Epithelial cell of esophagus (primary cell): ENCODE measurements around the gene SETBP1.

ENCODE experiments used
- DNase-seq: peaks from one replicate; pipeline ENCODE4 v3.0.0; 2010; ENCODE audit warnings: low read depth
- H3K4me3 ChIP-seq: 2 replicates; pipeline ENCODE4 v1.5.1; 2011; ENCODE audit warnings: mild to moderate bottlenecking, low read length, control low read depth
- CTCF ChIP-seq: IDR thresholded peaks from 2 replicates; pipeline ENCODE4 v1.5.1; 2011; ENCODE audit warnings: low read depth, mild to moderate bottlenecking, low read length, control low read depth, inconsistent platforms; ENCODE audit not compliant: insufficient read depth; ENCODE audit errors: missing control alignments

SETBP1 gene

GRCh38 chr18:44924785-44925499 lies 244.3 kb downstream of the SETBP1 start:
- TF ChIP-seq CTCF, result no peak
- H3K4me3 ChIP-seq, result no peak overlapping the region
- no peak for DNase-seq

- H3K4me3 ChIP-seq, result no peak overlapping the region
- no peak for TF ChIP-seq CTCF
- peak; percentile 75 for DNase-seq
Measured at GRCh38 chr18:44927127-44927849, 246.6 kb downstream of the SETBP1 start.

- no peak for DNase-seq
- TF ChIP-seq CTCF, result no peak
Measured at GRCh38 chr18:44934901-44935300, 254.2 kb downstream of the SETBP1 start.

GRCh38 chr18:44935455-44935854 lies 254.8 kb downstream of the SETBP1 start:
- no peak overlapping the region for H3K4me3 ChIP-seq
- no peak for DNase-seq
- no peak for TF ChIP-seq CTCF

More at GRCh38 chr18:44934901-44935300, 254.2 kb downstream of the SETBP1 start:
- H3K4me3 ChIP-seq, result no peak overlapping the region

- no peak for TF ChIP-seq CTCF
Measured at GRCh38 chr18:44936485-44936884, 255.8 kb downstream of the SETBP1 start.

GRCh38 chr18:44937960-44938719 lies 257.5 kb downstream of the SETBP1 start:
- no peak overlapping the region for H3K4me3 ChIP-seq
- DNase-seq, result peak; percentile 8
- no peak for TF ChIP-seq CTCF

More at GRCh38 chr18:44936485-44936884, 255.8 kb downstream of the SETBP1 start:
- no peak overlapping the region for H3K4me3 ChIP-seq
- no peak for DNase-seq
